ENCODE results near the gene ZNF578.
"Not testable (repeated sequence)": the region's sequence is repeated elsewhere in the genome, so short reads cannot be mapped to it uniquely, and the experiment has no call there.

Gene ZNF578

GRCh38 chr19:52516191-52516590 lies 62.8 kb downstream of the ZNF578 start:
- no peak for DNase-seq (ENCODE audit: low read depth)

GRCh38 chr19:52518646-52519045 lies 65.3 kb downstream of the ZNF578 start:
- no peak for DNase-seq (ENCODE audit: low read depth)

GRCh38 chr19:52519175-52519574 lies 65.8 kb downstream of the ZNF578 start:
- not testable (repeated sequence) for DNase-seq (ENCODE audit: low read depth)

- DNase-seq (ENCODE audit: low read depth): no peak
Measured at GRCh38 chr19:52520013-52520412, 66.7 kb downstream of the ZNF578 start.

- DNase-seq (ENCODE audit: low read depth): no peak
Measured at GRCh38 chr19:52522551-52522950, 69.2 kb downstream of the ZNF578 start.

GRCh38 chr19:52524086-52524485 lies 70.7 kb downstream of the ZNF578 start:
- DNase-seq (ENCODE audit: low read depth): no peak

- DNase-seq (ENCODE audit: low read depth): peak; percentile 96
Measured at GRCh38 chr19:52527134-52527955, 74.0 kb downstream of the ZNF578 start, which contains the start of gene ZNF808. ZNF808 (plus strand) TSS chr19:52527668; CDS start chr19:52543285, 15,617 bp downstream.

- DNase-seq (ENCODE audit: low read depth): no peak
Measured at GRCh38 chr19:52527956-52528351, 74.6 kb downstream of the ZNF578 start.

GRCh38 chr19:52532480-52532879 lies 79.1 kb downstream of the ZNF578 start:
- DNase-seq (ENCODE audit: low read depth): no peak

- no peak for DNase-seq (ENCODE audit: low read depth)
Measured at GRCh38 chr19:52533901-52534300, 80.5 kb downstream of the ZNF578 start.

GRCh38 chr19:52535385-52535770 lies 82.0 kb downstream of the ZNF578 start:
- DNase-seq (ENCODE audit: low read depth): peak; percentile 5

GRCh38 chr19:52535771-52536447 lies 82.6 kb downstream of the ZNF578 start:
- DNase-seq (ENCODE audit: low read depth): peak; percentile 86

GRCh38 chr19:52536448-52536800 lies 83.1 kb downstream of the ZNF578 start:
- DNase-seq (ENCODE audit: low read depth): peak; percentile 24

GRCh38 chr19:52538815-52539214 lies 85.5 kb downstream of the ZNF578 start:
- DNase-seq (ENCODE audit: low read depth): not testable (repeated sequence)

- not testable (repeated sequence) for DNase-seq (ENCODE audit: low read depth)
Measured at GRCh38 chr19:52541176-52541575, 87.8 kb downstream of the ZNF578 start.

- DNase-seq (ENCODE audit: low read depth): no peak
Measured at GRCh38 chr19:52541608-52542007, 88.3 kb downstream of the ZNF578 start.

GRCh38 chr19:52542541-52542940 lies 89.2 kb downstream of the ZNF578 start:
- DNase-seq (ENCODE audit: low read depth): not testable (repeated sequence)

GRCh38 chr19:52542984-52543664 lies 89.8 kb downstream of the ZNF578 start:
- no peak for DNase-seq (ENCODE audit: low read depth)

GRCh38 chr19:52554216-52554971 lies 101.0 kb downstream of the ZNF578 start:
- DNase-seq (ENCODE audit: low read depth): no peak

GRCh38 chr19:52557231-52557995 lies 104.1 kb downstream of the ZNF578 start:
- no peak for DNase-seq (ENCODE audit: low read depth)

- DNase-seq (ENCODE audit: low read depth): not testable (repeated sequence)
Measured at GRCh38 chr19:52558732-52559445, 105.5 kb downstream of the ZNF578 start.

All from activated T-helper 1 cell treated with Interleukin-2 at 50 U/mL for 16 hours (primary cell).